Neural progenitor cell (in vitro differentiated cells): Measurements from ENCODE around the gene ARMH3. TPM values are rescaled to one million over a fixed set of nuclear protein-coding genes. Genes with fewer than 3 reads are reported as not detected.

Experiments
- DNase-seq: peaks from one replicate; pipeline ENCODE4 v3.0.0-alpha.2; 2016; ENCODE audit warnings: low spot score
- H2AFZ ChIP-seq: fragments of 200-600 bp; sonication (generic); replicated peaks from 2 replicates; pipeline ENCODE4 v1.6.1; 2016; ENCODE audit warnings: antibody characterized with exemption
- H3F3A ChIP-seq: fragments of 200-600 bp; sonication (generic); 2 replicates; pipeline ENCODE4 v1.6.1; 2016; ENCODE audit warnings: antibody characterized with exemption, low read depth
- H3K27ac ChIP-seq: fragments of 200-600 bp; sonication (generic); 2 replicates; pipeline ENCODE4 v1.5.1; 2016; ENCODE audit warnings: mild to moderate bottlenecking
- H3K27me3 ChIP-seq: fragments of 200-600 bp; sonication (generic); 2 replicates; pipeline ENCODE4 v1.6.1; 2016; ENCODE audit warnings: mild to moderate bottlenecking, moderate library complexity
- H3K36me3 ChIP-seq: fragments of 200-600 bp; sonication (generic); 2 replicates; pipeline ENCODE4 v1.5.1; 2016
- H3K4me1 ChIP-seq: fragments of 200-600 bp; sonication (generic); 2 replicates; pipeline ENCODE4 v1.6.1; 2016; ENCODE audit warnings: mixed run types
- H3K4me2 ChIP-seq: fragments of 200-600 bp; sonication (generic); 2 replicates; pipeline ENCODE4 v1.6.1; 2016
- H3K4me3 ChIP-seq: fragments of 200-600 bp; sonication (generic); 2 replicates; pipeline ENCODE4 v1.5.1; 2016
- H3K79me2 ChIP-seq: fragments of 200-600 bp; sonication (generic); 2 replicates; pipeline ENCODE4 v1.6.1; 2016; ENCODE audit warnings: low read depth
- H3K9ac ChIP-seq: fragments of 200-600 bp; sonication (generic); 2 replicates; pipeline ENCODE4 v1.6.1; 2016
- H3K9me3 ChIP-seq: fragments of 200-600 bp; sonication (generic); 2 replicates; pipeline ENCODE4 v1.5.1; 2016; ENCODE audit warnings: low read depth
- H4K20me1 ChIP-seq: fragments of 200-600 bp; sonication (generic); 2 replicates; pipeline ENCODE4 v1.6.1; 2016; ENCODE audit warnings: low read depth
- H3K27ac Mint-ChIP-seq: 3 replicates; pipeline ENCODE4 v1.8.0; 2021; ENCODE audit warnings: mixed read lengths
- H3K27me3 Mint-ChIP-seq: 2 replicates; pipeline ENCODE4 v1.8.0; 2022; ENCODE audit warnings: low read depth, mild to moderate bottlenecking, inconsistent platforms, moderate library complexity, mixed read lengths; ENCODE audit not compliant: insufficient read depth
- H3K36me3 Mint-ChIP-seq: 3 replicates; pipeline ENCODE4 v1.8.0; 2021; ENCODE audit warnings: mixed read lengths
- H3K4me1 Mint-ChIP-seq: 3 replicates; pipeline ENCODE4 v1.8.0; 2021; ENCODE audit warnings: mixed read lengths
- H3K4me3 Mint-ChIP-seq: 3 replicates; pipeline ENCODE4 v1.8.0; 2021; ENCODE audit warnings: mild to moderate bottlenecking, moderate library complexity, mixed read lengths
- H3K9me3 Mint-ChIP-seq: 3 replicates; pipeline ENCODE4 v1.8.0; 2020; ENCODE audit warnings: mixed read lengths
- EZH2 ChIP-seq: fragments of 200-600 bp; sonication (generic); IDR thresholded peaks from 2 replicates; pipeline ENCODE4 v1.6.1; 2017; ENCODE audit warnings: antibody characterized with exemption, mild to moderate bottlenecking, moderate library complexity
- EZH2phosphoT487 ChIP-seq: fragments of 200-600 bp; sonication (generic); IDR thresholded peaks from 2 replicates; pipeline ENCODE4 v1.6.1; 2017; ENCODE audit warnings: antibody characterized with exemption
- total RNA-seq: library from RNA; depleted of rRNA; stranded (reverse); fragments of >200 nt; gene quantifications from 2 replicates; pipeline ENCODE4 v1.2.3, GENCODE V29; 2015; ENCODE audit warnings: low replicate concordance
- TF ChIP-seq, protein P1 (sequence below): fragments of 200-600 bp; sonication (generic); IDR thresholded peaks from 2 replicates; pipeline ENCODE4 v1.5.1; 2017; ENCODE audit warnings: antibody characterized with exemption, mild to moderate bottlenecking

The ARMH3 gene
- total RNA-seq, 1 donor from 2014 or later, result 14.5 TPM

DNA sequence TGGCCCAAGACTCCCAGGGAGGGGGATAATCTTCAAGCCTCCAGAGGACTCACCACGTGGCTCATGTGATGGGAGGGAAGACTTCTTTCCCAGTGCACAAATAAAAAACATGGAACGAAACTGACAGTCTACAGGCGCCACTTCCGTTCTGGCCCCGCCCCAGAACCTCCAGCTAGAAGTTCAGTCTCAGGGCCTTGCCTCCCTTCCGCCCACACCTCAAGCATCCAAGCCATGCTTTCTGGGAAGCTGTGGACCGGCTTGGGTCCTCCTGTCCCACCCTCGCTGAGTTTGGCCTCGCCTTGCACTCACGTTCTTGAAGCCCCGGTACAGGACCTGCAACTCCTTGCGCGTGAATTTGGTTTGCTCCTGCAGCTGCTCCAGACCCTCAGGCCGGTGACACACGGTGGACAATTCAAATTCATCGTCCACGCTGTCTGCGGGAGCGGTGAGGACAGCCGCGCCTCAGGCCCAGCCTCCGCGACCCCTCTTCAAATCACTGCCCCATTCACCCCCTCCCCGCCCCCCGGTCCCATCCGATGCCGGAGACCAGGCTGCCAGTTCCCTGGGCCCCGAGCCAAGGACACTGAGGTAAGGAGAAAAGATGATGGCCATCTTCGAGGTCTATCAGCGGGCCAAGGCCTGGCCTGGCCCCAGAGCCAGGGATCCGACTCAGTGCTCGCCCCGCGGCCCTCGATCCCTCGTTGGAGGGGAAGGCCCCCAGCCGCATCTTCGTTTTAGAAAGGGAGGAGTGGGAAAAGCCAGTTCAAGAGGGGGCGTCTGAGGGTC, 227.0 kb downstream of the ARMH3 start:
- no peak overlapping the region for H3K27ac Mint-ChIP-seq
- H3K36me3 Mint-ChIP-seq, result no peaks in the 10 kb centered on the region
- H3K9me3 ChIP-seq, result no peaks in the 10 kb centered on the region
- H3F3A ChIP-seq, result peaks cover 29% of the 10 kb centered on the region
- peaks cover 11% of the 10 kb centered on the region for H3K27me3 Mint-ChIP-seq
- H4K20me1 ChIP-seq, result peaks cover 23% of the 10 kb centered on the region
- TF ChIP-seq EZH2phosphoT487 (no peak), EZH2 (no peak)
- H3K27me3 ChIP-seq, result no peaks in the 10 kb centered on the region
- H2AFZ ChIP-seq, result no peak overlapping the region
- H3K36me3 ChIP-seq, result no peaks in the 10 kb centered on the region
- H3K4me2 ChIP-seq, result peak overlapping the region; percentile 78
- H3K4me1 Mint-ChIP-seq, result peaks cover 22% of the 10 kb centered on the region
- H3K4me3 Mint-ChIP-seq, result no peak overlapping the region
- no peak overlapping the region for H3K27ac ChIP-seq
- peak overlapping the region; percentile 50 for H3K4me3 ChIP-seq
- peaks cover 15% of the 10 kb centered on the region for H3K4me1 ChIP-seq
- no peaks in the 10 kb centered on the region for H3K79me2 ChIP-seq
- H3K9me3 Mint-ChIP-seq, result no peaks in the 10 kb centered on the region
- H3K9ac ChIP-seq, result no peak overlapping the region
- no peak for DNase-seq

- peak overlapping the region; percentile 52 for H3K4me3 Mint-ChIP-seq
- Histone ChIP-seq H3K4me1 (peaks cover 15% of the 10 kb centered on the region), H3K9ac (no peak overlapping the region), H3K79me2 (no peaks in the 10 kb centered on the region), H3F3A (peaks cover 29% of the 10 kb centered on the region), H3K9me3 (no peaks in the 10 kb centered on the region), H3K27ac (no peak overlapping the region), H3K4me2 (no peak overlapping the region), H2AFZ (no peak overlapping the region), H3K27me3 (no peaks in the 10 kb centered on the region), H3K36me3 (no peaks in the 10 kb centered on the region), H3K4me3 (no peak overlapping the region), H4K20me1 (peaks cover 23% of the 10 kb centered on the region)
- no peaks in the 10 kb centered on the region for H3K36me3 Mint-ChIP-seq
- no peaks in the 10 kb centered on the region for H3K9me3 Mint-ChIP-seq
- TF ChIP-seq, protein P1, sequence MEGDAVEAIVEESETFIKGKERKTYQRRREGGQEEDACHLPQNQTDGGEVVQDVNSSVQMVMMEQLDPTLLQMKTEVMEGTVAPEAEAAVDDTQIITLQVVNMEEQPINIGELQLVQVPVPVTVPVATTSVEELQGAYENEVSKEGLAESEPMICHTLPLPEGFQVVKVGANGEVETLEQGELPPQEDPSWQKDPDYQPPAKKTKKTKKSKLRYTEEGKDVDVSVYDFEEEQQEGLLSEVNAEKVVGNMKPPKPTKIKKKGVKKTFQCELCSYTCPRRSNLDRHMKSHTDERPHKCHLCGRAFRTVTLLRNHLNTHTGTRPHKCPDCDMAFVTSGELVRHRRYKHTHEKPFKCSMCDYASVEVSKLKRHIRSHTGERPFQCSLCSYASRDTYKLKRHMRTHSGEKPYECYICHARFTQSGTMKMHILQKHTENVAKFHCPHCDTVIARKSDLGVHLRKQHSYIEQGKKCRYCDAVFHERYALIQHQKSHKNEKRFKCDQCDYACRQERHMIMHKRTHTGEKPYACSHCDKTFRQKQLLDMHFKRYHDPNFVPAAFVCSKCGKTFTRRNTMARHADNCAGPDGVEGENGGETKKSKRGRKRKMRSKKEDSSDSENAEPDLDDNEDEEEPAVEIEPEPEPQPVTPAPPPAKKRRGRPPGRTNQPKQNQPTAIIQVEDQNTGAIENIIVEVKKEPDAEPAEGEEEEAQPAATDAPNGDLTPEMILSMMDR, result no peak
- TF ChIP-seq EZH2 (no peak), EZH2phosphoT487 (no peak)
- DNase-seq, result no peak
- H3K27me3 Mint-ChIP-seq, result peaks cover 11% of the 10 kb centered on the region
- H3K27ac Mint-ChIP-seq, result peak overlapping the region; percentile 57
- H3K4me1 Mint-ChIP-seq, result peaks cover 22% of the 10 kb centered on the region
These were observed 227.9 kb downstream of the ARMH3 start for GRCh38 chr10:101827919-101828600.

DNA sequence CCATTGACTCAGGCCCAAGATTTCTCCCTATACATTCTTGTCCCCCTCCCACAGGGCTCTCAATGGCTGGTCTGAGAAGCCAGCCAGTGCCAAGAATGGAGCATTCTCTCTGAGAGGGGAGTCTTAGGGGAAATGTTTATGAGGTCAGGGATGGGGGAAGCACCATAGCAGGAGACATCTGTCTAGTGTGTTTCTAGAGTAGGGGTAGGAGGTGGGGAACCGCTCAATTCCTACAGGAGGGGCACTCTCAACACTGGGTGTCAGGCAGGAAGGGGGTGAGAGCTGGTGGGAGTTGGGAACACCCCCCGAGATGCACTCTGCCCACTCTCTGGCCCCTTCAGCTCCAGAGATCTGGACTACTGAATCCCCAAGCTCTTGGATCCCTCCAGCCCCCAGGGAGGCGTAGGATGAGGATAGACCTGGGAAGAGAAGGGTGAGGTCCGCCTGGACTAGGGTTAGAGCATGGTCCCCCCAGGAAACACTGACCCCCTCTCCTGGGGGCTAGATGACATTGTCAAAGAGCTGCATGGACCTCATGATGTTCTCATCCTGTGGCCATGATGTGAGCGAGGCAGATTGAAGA, 229.0 kb downstream of the ARMH3 start:
- no peak for DNase-seq
- no peak overlapping the region for H3K4me3 Mint-ChIP-seq

More for the DNA sequence above, 229.0 kb downstream of the ARMH3 start:
- Histone ChIP-seq H3K4me2 (no peak overlapping the region), H2AFZ (no peak overlapping the region), H3K4me3 (no peak overlapping the region), H3K9ac (no peak overlapping the region), H3K27ac (no peak overlapping the region), H3K27me3 (no peaks in the 10 kb centered on the region), H3K4me1 (peaks cover 15% of the 10 kb centered on the region), H3F3A (peaks cover 29% of the 10 kb centered on the region), H3K9me3 (no peaks in the 10 kb centered on the region), H4K20me1 (peaks cover 23% of the 10 kb centered on the region), H3K79me2 (no peaks in the 10 kb centered on the region), H3K36me3 (no peaks in the 10 kb centered on the region)
- Mint-ChIP-seq H3K4me1 (peaks cover 21% of the 10 kb centered on the region), H3K36me3 (no peaks in the 10 kb centered on the region), H3K27me3 (peaks cover 13% of the 10 kb centered on the region), H3K9me3 (no peaks in the 10 kb centered on the region), H3K27ac (no peak overlapping the region)
- no peak for TF ChIP-seq EZH2
- TF ChIP-seq, protein P1, result no peak
- no peak for TF ChIP-seq EZH2phosphoT487
